ENCODE results near the gene PLA2G1B. TPM values are rescaled to one million over a fixed set of nuclear protein-coding genes. Genes with fewer than 3 reads are reported as not detected.

The PLA2G1B gene
- not detected for total RNA-seq

GRCh38 chr12:120327593-120327992, at the start of gene PLA2G1B:
Gene PLA2G1B, minus strand, starts transcription at chr12:120327779. Its CDS starts 26 bp downstream, at chr12:120327753.
- intact Hi-C loops (cut with DNase I) = loop anchor here (5.0 kb wide), 1 partner anchor 105 kb away; no protein-coding TSS in a partner anchor
- no peaks in the 10 kb centered on the region for H3K4me1 ChIP-seq
- DNase-seq = no peak

GRCh38 chr12:120376934-120377572, 49.5 kb upstream of the PLA2G1B start:
- WGBS, 2 donors = 36 to 41% methylated on average over 5 of the region's 5 CpGs
- intact Hi-C loops (cut with DNase I) = no loop called here

More at GRCh38 chr12:120327593-120327992, at the start of gene PLA2G1B:
- Histone ChIP-seq H3K27ac (no peak within 1 kb of the TSS), H3K4me3 (replicated peaks in 1 of 3) (no peak within 1 kb of the TSS), H3K27me3 (no peaks in the 10 kb centered on the region), H3K36me3 (no peaks in the 10 kb centered on the region), H3K9me3 (no peaks in the 10 kb centered on the region)
- 62 to 75% methylated on average over 5 of the region's 5 CpGs for WGBS, 2 donors
- no peak for TF ChIP-seq CTCF (IDR thresholded peaks at IDR 0.05)

GRCh38 chr12:120376416-120376815, 48.8 kb upstream of the PLA2G1B start:
- TF ChIP-seq POLR2A (IDR thresholded peaks at IDR 0.05) = no peak
- no peak for TF ChIP-seq CTCF (IDR thresholded peaks at IDR 0.05)
- Histone ChIP-seq H3K27me3 (no peaks in the 10 kb centered on the region), H3K4me3 (replicated peaks in 1 of 3) (no peak overlapping the region), H3K27ac (no peak overlapping the region), H3K4me1 (no peaks in the 10 kb centered on the region), H3K9me3 (no peaks in the 10 kb centered on the region), H3K36me3 (no peaks in the 10 kb centered on the region)
- 79 to 80% methylated on average over 5 of the region's 5 CpGs for WGBS, 2 donors
- DNase-seq = no peak
- intact Hi-C loops (cut with DNase I) = no loop called here

More at GRCh38 chr12:120376934-120377572, 49.5 kb upstream of the PLA2G1B start:
- no peak for TF ChIP-seq CTCF (IDR thresholded peaks at IDR 0.05)
- TF ChIP-seq POLR2A (IDR thresholded peaks at IDR 0.05) = no peak
- Histone ChIP-seq H3K4me3 (replicated peaks in 1 of 3) (no peak overlapping the region), H3K9me3 (no peaks in the 10 kb centered on the region), H3K36me3 (no peaks in the 10 kb centered on the region), H3K27ac (no peak overlapping the region), H3K4me1 (no peaks in the 10 kb centered on the region), H3K27me3 (no peaks in the 10 kb centered on the region)
- no peak for DNase-seq

- intact Hi-C loops (cut with DNase I) = no loop called here
- Histone ChIP-seq H3K36me3 (no peaks in the 10 kb centered on the region), H3K27me3 (no peaks in the 10 kb centered on the region), H3K27ac (no peak overlapping the region), H3K4me3 (replicated peaks in 1 of 3) (no peak overlapping the region), H3K4me1 (no peaks in the 10 kb centered on the region), H3K9me3 (no peaks in the 10 kb centered on the region)
- 74 to 80% methylated on average over 2 of the region's 2 CpGs for WGBS, 2 donors
- TF ChIP-seq CTCF (IDR thresholded peaks at IDR 0.05) (no peak), POLR2A (IDR thresholded peaks at IDR 0.05) (no peak)
- no peak for DNase-seq
These were observed 48.4 kb upstream of the PLA2G1B start for GRCh38 chr12:120376009-120376408.

- Histone ChIP-seq H3K27me3 (no peaks in the 10 kb centered on the region), H3K27ac (no peak overlapping the region), H3K36me3 (no peaks in the 10 kb centered on the region), H3K4me3 (replicated peaks in 1 of 3) (no peak overlapping the region), H3K9me3 (no peaks in the 10 kb centered on the region), H3K4me1 (peaks cover 0 to 6% of the 10 kb centered on the region in 2 donors)
- intact Hi-C loops (cut with DNase I) = no loop called here
- no peak for DNase-seq
- TF ChIP-seq POLR2A (IDR thresholded peaks at IDR 0.05) = no peak
- no peak for TF ChIP-seq CTCF (IDR thresholded peaks at IDR 0.05)
- 88 to 93% methylated on average over 8 of the region's 8 CpGs for WGBS, 2 donors
These were observed 46.1 kb upstream of the PLA2G1B start for GRCh38 chr12:120373683-120374082.
